ENCODE results near the gene TEAD2.
"Not testable (repeated sequence)": the region's sequence is repeated elsewhere in the genome, so short reads cannot be mapped to it uniquely, and the experiment has no call there.

TEAD2 gene

DNA sequence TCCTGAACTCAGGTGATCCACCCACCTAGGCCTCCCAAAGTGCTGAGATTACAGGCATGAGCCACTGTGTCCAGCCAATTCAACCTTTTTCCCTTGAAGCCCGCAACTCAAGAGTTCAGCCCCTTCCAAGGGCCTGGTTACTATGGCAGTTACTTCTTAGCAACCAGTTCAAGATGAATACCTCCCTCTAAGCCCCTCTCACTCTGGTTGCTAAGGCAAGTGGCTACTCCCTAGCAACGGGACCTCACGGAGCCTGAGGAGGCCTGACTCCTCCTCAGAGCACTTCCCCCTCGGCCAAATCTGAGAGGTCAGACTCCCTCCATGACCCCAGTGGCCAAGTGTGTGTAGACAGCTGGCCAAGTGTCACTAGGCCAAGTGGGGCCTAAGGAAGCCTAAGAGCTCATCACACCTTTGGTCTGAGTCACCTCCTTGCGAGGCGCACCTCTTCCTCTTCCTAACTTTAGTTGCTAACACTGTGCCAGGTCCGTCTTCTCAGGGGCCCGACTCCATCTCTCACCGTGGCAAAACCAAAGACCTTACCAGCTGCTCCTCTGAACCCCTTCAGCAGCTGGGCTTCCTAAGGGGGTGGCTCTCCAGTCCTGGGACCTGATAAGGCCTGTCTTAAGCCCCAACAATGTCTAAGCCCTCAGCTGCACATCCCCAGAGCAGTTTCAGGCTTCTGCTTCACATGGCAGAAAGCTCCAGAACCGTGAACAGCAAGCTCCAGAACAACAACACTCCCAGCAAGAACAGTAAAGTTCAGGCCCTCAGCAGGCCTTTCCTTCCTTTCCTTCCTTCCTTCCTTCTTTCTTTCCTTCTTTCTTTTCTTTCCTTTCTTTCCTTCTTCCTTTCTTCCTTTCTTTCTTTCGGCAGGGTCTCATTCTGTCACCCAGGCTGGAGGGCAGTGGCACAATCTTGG is 17.5 kb downstream of the TEAD2 start:
- DNase-seq, result no peak

DNA sequence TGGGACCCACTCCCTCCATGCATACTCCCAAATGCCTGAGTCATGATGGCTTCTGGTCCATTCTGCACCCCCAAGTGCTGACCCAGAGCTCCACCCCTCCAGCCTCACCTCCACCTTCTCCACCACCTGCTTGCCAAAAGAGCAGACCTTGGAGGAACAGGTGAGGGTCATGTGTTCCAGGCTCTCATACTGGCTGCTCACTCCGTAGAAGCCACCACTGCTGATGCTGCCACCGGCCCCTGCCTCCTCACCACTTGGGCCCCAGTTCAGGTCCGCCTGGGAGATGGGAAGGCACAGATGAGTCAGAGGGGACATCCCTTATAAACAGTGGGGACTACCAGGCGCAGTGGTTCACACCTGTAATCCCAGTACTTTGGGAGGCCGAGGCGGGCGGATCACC is 19.1 kb downstream of the TEAD2 start:
- no peak for DNase-seq

DNA sequence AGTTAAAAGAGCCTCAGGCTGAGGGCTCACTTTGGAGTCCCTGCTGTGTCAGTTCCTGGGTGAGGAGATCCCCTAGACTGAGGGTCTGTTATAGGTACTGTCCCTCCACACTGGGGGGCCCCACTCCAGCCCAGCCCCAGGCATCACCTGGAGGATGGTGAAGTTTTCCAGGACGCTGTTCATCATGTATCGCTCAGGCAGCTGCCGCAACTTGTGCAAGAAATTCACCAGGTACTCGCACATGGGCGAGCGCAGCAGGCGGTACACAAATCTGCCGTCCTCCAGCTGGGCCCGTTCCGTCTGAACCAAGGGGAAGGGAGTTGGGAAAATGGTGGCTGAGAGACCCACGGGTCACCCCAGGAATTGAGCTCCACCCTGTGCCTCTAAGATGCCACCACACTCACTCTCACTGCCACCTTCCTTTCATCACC is 19.9 kb downstream of the TEAD2 start:
- DNase-seq, result no peak

DNA sequence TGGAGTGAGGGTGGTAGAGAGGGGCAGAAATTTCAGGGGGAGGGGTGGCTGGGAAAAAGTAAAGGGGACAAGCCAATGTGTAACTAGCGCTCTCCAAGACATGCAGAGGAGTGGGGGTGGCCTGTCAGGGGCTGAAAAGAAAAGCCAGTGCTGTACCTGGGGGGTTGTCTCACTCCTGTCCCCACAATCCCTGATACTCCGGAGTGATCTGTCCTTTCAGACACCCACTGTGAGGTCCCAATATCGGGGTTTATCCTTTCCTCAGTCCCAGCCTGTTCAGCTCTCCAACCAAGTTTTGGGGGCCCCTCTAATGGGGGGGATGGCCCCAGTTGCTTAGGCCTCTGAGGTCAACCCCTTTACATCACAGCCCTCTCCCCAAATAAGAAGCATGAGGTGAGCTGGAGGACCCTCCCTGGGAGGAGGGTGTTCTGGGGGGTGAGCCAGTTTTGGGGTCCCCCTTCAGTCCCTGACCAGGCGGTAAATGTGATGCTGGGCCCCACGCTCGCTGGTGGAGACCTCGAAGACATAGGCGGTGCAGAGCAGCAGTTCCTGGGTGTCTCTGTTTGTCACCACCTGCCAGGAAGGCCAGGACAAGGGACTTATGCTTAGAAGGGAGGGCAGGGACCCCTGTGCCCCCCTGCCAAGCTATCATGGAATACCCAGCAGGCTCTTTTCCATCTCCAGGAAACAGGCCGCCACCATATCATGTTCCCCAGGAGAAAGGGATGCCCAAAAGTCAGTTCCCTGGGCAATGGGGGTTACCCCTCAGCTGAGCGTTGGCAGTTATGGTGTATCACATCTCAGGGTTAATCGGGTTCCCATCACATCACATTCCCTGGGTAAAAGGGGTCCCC is 21.1 kb downstream of the TEAD2 start:
- no peak for DNase-seq

DNA sequence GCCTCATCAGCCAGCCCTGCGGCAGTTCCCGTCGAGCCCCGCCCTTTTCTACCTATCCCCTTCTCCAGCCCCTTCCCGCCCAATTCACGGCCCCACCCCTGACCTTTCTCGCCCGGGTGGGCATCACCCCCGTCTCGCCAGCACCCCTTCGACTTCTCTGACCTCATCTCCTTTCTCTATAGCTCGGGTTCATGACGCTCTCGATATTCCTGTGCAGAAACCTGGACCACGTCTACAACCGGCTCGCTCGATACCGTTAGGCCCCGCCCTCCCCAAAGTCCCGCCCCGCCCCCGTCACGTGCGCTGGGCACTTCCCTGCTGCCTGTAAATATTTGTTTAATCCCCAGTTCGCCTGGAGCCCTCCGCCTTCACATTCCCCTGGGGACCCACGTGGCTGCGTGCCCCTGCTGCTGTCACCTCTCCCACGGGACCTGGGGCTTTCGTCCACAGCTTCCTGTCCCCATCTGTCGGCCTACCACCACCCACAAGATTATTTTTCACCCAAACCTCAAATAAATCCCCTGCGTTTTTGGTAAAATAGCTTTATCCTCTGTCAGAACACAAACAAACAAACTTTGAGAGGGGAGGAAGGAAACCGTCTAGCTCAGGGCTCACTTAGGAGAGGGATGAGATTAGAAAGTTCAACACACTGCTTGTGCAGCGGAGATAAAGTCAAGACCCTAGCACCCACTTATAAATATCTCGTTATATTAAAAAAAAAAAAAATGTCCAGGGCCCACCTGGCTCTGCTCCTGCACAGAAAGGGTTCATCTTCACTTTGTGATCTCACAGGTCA is 21.9 kb downstream of the TEAD2 start:
- DNase-seq, result no peak

DNA sequence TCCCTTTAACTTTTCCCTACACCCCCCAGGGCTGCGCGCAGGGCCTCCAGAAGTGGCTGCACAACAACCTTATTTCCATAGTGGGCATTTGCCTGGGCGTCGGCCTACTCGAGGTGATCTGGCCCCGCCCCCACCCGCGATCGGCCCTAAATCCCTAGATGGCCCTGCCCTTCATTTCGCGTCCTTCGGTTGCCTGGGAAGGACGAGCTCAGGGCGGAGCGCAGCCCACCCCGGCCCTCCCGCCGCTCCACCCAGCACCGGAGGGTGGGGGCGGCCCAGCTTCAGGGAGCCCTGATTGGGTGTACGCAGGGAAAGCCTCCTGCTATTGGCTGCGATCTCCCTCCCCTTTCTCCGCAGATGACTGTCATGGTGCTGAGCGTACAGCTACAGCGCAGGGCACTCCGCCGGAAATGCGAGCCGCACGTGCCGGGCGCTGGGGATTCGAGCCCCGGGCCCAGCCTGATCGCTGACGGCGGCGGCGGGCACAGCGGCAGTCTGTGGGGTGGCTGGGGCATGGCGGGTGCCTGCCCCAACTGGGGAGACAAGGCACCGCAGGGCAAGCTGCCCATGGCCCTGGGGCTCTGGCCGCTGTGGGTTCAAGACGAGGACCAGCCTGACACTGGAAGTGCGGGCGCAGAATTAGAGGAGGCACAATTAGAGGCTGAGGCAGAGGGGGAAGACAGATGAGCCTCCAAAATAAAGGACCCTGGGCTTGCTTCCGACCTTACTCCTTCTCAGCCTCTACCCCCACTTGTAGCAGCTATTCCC is 22.7 kb downstream of the TEAD2 start:
- DNase-seq, result no peak

DNA sequence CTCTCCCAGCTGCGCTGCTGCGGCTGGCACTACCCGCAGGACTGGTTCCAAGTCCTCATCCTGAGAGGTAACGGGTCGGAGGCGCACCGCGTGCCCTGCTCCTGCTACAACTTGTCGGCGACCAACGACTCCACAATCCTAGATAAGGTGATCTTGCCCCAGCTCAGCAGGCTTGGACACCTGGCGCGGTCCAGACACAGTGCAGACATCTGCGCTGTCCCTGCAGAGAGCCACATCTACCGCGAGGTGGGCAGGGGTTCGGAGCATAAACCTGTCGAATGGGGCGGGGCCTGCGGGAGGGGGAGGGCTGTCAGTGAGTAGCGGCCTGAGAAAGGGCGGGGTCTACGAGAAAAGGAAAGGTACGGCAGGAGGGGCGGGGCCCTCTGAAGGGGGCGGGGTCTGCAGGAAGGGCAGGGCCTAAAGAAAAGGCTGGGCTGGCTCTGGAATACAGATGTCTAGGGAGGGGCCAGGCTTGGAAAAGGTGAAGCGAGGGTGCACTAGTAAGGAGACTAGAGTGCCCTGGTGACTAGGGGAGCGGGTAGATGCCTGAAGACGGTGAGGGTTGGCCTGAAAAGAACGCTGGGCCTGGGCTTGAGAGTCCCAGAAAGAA is 23.4 kb downstream of the TEAD2 start:
- no peak for DNase-seq

DNA sequence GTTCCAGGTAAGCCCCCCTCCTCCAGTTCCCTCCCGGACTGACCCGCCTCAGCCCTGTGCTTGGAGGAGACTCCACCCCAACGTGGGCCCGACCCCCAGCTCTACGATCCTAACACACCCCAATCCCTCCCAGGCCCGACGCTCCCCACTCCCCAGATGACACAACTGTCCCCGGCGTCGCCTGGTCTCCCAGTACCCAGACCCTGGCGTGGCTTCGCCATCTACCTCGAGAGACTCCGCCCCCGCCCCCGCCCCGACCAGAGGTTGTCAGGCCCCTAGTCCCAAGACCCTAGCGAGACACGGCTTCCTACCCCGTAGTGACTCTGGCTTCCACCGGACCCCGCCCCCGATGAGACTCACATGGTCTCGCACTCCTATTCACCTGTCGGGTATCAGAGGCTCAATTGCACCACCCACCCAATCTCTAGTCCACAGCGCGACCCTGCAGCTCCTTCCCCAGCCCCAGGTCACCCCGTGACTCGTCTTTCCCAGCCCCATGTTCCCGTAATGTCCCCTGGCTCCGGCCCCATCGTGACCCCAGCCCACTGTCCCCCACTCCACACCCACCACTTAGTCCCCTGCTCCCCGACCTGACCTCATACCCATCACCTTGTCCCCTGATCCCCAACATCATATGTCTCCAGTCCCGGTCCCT is 24.1 kb downstream of the TEAD2 start:
- no peak for DNase-seq

DNA sequence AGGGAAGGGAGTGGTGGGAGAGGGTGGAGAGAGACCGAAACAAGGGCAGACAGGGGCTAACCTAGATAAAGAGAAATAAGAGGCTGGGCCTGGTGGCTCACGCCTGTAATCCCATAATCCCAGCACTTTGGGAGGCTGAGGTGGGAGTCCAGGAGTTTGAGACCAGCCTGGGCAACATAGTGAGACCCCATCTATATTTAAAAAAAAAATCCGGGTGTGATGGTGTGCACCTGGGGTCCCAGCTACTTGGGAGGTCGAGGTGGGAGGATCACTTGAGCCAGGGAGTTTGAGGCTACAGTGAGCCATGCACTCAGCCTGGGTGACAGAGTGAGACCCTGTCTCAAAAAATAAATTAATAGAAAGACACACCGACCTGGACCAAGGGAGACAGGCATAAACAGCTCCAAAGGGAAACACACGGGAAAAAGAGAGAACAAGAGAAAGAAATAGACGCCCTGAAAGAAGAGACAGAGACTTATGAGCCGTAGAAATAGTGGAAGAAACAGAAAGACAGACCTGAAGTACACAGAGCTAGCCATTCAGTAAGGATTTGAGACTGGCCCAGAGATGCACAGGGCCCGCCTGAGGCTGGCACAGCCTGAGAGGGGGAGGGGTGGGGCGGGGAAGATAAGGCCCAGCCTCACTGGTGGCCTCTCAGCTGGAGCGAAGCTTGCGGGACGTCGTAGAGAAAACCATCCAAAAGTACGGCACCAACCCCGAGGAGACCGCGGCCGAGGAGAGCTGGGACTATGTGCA is 24.8 kb downstream of the TEAD2 start:
- no peak for DNase-seq

DNA sequence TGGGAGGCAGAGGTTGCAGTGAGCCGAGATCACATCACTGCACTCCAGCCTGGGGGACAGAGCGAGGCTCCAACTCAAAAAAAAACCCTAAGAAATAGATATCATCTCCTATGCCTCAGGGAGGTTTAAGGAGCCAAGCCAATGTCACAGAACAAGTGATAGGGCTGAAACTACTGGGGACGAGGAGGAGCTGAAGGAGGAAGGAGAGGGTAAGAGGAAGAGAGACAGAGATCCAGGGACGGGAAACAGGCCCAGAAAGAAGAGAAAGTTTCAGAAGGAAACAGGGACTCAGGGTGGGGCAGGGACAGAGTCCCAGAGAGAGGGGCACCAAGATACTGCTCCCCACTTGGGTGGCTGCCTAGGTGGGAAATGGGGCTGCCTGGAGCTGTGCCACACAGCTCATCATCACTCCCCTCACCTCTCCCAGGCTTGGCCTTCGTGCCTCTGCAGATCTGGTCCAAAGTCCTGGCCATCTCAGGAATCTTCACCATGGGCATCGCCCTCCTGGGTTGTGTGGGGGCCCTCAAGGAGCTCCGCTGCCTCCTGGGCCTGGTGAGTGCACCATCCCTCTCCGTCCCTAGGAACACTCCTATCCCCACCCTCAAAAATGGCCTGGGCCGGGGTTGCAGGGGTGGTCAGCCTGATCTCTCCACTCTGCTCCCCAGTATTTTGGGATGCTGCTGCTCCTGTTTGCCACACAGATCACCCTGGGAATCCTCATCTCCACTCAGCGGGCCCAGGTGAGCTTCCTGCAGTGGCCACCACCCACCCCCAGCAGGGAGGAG is 25.5 kb downstream of the TEAD2 start:
- no peak for DNase-seq

DNA sequence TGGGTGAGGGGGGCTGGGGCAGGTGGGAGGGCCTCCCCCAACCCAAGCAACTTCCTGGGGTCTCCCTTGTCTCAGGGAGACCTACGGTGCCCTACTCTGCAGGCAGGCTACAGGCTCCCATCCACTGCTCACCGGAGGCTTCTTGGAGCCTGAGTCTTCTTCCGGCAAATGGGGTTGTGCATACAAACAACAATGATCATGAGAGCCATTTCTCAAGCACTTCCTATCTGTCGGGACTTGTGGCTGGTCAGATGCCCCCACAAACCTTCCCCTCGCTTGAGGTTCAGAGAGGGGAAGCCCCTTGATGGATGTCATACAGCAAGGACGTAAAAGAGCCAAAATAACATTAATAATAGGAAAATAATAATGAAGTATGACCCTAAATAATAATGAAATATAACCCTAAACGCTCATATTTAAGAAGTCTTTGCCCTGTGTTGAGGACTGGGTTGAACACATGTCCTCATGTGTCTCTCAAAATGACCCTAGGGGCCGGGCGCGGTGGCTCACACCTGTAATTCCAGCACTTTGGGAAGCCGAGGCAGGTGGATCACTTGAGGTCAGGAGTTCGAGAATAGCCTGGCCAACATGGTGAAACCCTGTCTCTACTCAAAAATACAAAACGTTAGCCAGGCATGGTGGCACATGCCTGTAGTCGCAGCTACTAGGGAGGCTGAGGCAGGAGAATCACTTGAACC is 26.3 kb downstream of the TEAD2 start:
- no peak for DNase-seq

DNA sequence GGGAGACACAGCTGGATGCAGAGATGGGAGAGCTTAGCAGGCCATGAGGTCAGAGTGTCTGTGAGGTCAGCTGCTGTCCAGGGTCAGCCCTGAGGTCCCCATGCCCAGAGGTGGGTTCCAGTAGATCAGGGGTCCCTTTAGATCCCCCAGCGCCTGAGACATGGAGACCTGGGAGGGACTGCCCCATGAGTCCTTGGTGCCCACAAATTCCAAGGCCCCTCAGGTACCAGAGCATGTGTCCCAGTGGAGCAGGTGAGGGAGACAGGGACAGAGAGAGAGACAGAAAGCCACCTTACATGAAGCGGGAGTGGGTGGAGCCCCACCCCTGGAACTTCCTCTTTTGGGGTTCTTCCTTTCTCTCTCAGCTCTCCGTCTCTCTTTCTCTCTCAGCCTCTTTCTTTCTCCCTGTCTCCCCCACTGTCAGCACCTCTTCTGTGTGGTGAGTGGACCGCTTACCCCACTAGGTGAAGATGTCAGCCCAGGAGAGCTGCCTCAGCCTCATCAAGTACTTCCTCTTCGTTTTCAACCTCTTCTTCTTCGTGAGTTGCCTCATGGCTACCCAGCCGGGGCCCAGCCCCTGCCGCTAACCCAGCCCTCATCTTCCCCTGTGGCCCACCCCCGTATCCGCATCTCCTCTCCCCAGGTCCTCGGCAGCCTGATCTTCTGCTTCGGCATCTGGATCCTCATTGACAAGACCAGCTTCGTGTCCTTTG is 27.0 kb downstream of the TEAD2 start, which contains the start of gene CD37:
Gene CD37, plus strand, starts transcription at position 336 of the 713 bp plus-strand sequence. Its CDS starts 135 bp downstream, at position 471.
- DNase-seq, result no peak

DNA sequence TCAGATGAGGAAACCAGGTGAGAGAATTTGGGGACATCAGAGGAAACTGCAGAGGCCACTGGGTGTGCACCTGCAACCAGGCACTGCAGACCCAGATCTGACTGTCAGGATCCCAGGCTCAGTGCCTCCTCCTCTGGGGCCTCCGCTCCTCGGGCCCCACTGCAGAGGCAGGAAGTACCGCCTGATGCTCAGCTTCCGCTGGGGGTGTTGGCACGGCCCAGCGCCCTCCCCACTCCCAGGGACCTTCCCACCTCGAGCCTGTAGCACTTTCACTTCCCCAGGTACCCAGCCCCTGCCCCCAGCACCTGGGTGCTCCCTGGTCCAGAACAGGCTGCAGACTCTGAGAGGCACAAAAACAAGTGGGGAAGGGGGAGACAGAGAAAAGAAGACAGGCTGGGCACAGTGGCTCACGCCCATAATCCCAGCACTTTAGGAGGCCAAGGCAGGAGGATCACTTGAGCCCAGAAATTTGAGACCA is 28.4 kb downstream of the TEAD2 start:
- no peak for DNase-seq

DNA sequence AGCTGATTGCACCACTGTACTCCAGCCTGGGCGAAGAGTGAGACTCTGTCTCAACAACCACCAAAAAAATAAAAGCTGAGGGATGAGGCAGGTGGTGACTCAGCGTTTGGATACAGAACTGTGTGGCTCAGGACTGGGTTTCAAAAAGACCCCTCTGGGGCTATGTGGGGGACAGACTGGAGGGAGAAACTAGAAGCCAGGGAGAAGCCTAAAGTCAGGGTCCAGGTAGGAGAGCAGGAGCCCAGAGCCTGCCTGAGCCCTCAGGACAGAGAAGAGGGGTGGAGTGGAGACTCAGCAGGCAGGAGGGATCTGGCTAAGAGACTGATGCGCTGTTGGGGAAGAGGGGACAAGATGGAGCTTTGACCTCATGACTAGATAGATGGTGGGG is 28.8 kb downstream of the TEAD2 start:
- no peak for DNase-seq

DNA sequence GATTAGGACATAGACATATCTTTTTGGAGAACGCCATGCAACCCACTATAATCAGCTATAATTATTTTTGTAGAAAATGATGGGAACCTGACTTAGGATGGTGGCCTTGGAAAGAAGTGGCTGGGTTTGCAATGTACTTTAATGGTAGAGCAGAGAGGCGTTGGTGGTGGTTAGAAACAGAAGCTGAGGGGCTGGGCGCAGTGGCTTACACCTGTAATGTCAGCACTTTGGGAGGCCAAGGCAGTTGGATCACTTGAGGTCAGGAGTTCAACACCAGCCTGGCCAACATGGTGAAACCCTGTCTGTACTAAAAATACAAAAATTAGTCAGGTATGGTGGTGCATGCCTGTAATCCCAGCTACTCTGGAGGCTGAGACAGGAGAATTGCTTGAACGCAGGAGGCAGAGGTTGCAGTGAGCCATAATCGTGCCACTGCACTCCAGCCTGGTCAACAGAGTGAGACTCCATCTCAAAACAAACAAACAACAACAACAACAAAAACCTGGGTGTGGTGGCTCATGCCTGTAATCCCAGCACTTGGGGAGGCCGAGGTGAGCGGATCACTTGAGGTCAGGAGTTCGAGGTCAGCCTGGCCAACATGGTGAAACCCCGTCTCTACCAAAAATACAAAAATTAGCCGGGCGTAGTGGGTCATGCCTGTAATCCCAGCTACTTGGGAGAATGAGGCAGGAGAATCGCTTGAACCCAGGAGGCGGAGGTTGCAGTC is 29.4 kb downstream of the TEAD2 start:
- DNase-seq, result not testable (repeated sequence)

DNA sequence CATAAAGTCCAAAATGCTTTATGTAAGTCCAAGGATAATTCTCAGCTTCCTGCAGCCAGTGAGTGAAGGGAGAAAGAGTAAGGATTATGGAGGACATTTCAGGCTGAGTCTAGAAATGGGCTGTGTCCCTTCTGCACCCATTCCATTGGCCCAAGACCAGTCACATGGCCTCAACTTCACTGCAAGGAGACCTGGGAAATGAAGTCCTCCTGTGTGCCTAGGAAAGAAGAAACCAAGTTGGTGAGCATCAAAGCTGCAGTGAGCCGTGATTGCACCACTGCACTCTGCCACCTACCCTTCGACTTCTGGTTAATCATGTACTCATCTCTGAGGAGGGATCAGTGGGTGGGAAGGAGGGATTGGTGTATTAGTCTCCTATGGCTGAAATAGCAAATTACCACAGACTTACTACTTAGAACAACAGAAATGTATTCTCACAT is 30.6 kb downstream of the TEAD2 start:
- peak; percentile 32 for DNase-seq

DNA sequence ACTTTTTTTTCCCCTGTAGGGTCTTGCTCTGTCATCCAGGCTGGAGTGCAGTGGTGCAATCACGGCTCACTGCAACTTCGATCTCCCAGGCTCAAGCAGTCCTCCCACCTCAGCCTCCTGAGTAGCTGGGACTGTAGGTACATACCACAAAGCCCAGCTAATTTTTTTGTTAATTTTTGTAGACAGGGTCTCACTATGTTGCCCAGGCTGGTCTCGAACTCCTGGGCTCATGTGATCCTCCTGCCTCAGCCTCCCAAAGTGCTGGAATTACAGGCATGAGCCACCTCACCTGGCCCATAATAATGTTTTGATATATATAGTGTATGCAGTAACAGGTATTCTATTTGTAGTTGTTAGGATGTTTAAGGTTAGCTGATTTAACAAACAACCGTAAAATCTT is 31.0 kb downstream of the TEAD2 start:
- not testable (repeated sequence) for DNase-seq

Data from HCEC 1CT (cell line).